Lower leg skin (tissue), 4 donors: ENCODE data around the gene UCP3. TPM values are rescaled to one million over a fixed set of nuclear protein-coding genes. Genes with fewer than 3 reads are reported as not detected.

Experiments
- DNase-seq, 2 donors: peaks; one replicate each; pipeline ENCODE4 v3.0.0-alpha.2; 2019; ENCODE audit warnings: low spot score in 2 of 2
- H3K4me3 ChIP-seq: fragments of 200-600 bp; sonication (generic); 2 replicates; pipeline ENCODE4 v1.5.1; 2017; ENCODE audit warnings: mild to moderate bottlenecking, low read depth; ENCODE audit not compliant: poor library complexity, severe bottlenecking
- POLR2A ChIP-seq, 2 donors: fragments of 450-650 bp; IDR thresholded peaks; one replicate each; pipeline ENCODE4 v1.6.1; 2016 to 2017; ENCODE audit warnings: antibody characterized with exemption in 2 of 2, mild to moderate bottlenecking in 1 of 2, moderate library complexity in 1 of 2
- WGBS, 2 donors: methylation state at CpG; one replicate each; pipeline ENCODE4 v1.1.5; 2018; 5-methylcytosine and 5-hydroxymethylcytosine counted together
- intact Hi-C: fragments of 100-400 bp; cut with DNase I; formaldehyde crosslinking; loops from one replicate; pipeline ENCODE4 v1.15.0; 2023; ENCODE audit warnings: low total_unique reads
- total RNA-seq, 4 donors: library from RNA; depleted of rRNA; stranded (reverse); fragments of >200 nt; gene quantifications; one replicate each; pipeline ENCODE4 v1.1.0, GENCODE V29; 2016
- TF ChIP-seq, protein P1 (sequence below), 3 donors: fragments of 450-650 bp; IDR thresholded peaks; one replicate each; pipeline ENCODE4 v1.5.1; 2016; ENCODE audit warnings: antibody characterized with exemption in 3 of 3, mild to moderate bottlenecking in 3 of 3, moderate library complexity in 2 of 3

The UCP3 gene
- total RNA-seq, 4 donors from 2014 or later, result 0.68 to 6.4 (median 3.6) TPM

DNA sequence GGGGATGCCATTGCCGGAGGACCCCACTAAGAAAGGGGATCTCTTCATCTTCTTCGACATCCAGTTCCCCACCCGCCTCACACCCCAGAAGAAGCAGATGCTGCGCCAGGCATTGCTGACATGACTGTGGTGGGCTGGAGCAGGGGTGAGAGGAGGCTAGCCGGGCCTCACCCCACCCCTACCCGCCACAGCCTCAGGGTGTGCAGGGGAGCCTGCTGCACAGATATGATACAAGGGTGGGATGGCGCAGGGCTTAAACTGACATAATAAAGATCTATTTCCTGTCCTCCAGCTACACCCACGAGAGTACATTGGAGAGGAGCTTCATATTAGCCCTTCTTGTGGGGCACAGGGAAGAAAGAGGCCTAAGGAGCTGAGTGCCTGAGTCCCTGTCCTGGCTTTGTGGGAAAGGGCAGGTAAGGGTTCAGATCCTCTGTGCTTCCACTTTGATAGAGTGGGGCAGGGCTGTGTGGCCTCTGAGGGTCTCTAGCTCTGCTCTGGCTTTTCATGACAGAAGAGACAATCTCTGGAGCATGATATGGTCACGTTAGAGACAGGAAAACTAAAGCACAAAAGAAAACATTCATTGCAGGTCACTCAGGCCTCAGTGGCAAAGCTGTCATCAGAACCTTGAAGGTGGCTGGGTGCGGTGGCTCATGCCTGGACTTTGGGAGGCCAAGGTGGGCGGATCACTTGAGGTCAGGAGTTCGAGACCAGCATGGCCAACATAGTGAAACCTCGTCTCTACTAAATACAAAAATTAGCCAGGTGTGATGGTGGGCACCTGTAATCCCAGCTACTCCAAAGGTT, 38.7 kb downstream of the UCP3 start:
- no peak for DNase-seq
- TF ChIP-seq, protein P1, sequence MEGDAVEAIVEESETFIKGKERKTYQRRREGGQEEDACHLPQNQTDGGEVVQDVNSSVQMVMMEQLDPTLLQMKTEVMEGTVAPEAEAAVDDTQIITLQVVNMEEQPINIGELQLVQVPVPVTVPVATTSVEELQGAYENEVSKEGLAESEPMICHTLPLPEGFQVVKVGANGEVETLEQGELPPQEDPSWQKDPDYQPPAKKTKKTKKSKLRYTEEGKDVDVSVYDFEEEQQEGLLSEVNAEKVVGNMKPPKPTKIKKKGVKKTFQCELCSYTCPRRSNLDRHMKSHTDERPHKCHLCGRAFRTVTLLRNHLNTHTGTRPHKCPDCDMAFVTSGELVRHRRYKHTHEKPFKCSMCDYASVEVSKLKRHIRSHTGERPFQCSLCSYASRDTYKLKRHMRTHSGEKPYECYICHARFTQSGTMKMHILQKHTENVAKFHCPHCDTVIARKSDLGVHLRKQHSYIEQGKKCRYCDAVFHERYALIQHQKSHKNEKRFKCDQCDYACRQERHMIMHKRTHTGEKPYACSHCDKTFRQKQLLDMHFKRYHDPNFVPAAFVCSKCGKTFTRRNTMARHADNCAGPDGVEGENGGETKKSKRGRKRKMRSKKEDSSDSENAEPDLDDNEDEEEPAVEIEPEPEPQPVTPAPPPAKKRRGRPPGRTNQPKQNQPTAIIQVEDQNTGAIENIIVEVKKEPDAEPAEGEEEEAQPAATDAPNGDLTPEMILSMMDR (IDR thresholded peaks at IDR 0.05), result no peak
- TF ChIP-seq POLR2A (IDR thresholded peaks at IDR 0.05), result no peak
- no peak overlapping the region for H3K4me3 ChIP-seq
- 80 to 82% methylated on average over 13 of the region's 13 CpGs for WGBS, 2 donors
- intact Hi-C loops, result no loop called here

DNA sequence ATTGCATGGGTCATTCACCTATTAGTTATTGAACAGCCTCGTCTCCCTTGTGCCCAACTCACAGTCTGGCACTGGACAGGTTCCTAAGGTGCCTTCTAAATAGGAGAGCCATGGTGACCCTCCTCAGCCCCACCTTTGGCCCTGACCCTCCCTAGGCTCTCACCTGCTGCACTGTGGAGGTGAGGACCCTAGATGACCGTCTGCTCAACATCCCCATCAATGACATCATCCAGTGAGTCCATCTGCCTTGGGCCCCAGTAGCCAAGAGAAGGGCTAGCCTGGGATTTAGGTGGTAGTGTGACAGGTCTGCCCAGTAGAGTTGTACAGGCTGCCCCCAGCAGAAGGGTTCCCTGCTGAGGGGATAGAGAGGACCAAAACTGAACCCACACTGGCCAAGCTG, 39.8 kb downstream of the UCP3 start:
- intact Hi-C loops, result no loop called here
- 92 to 93% methylated on average over 2 of the region's 2 CpGs for WGBS, 2 donors
- no peak overlapping the region for H3K4me3 ChIP-seq
- TF ChIP-seq POLR2A (IDR thresholded peaks at IDR 0.05), result no peak
- TF ChIP-seq, protein P1 (IDR thresholded peaks at IDR 0.05), result no peak
- DNase-seq, result no peak

GRCh38 chr11:73968356-73968966, 40.4 kb downstream of the UCP3 start:
- 89 to 90% methylated on average over 14 to 15 of the region's 15 CpGs for WGBS, 2 donors
- intact Hi-C loops, result no loop called here
- no peak overlapping the region for H3K4me3 ChIP-seq
- no peak for DNase-seq
- TF ChIP-seq POLR2A (IDR thresholded peaks at IDR 0.05), result no peak
- TF ChIP-seq, protein P1 (IDR thresholded peaks at IDR 0.05), result no peak

- intact Hi-C loops, result no loop called here
- DNase-seq, result no peak
- 58 to 61% methylated on average over 2 of the region's 2 CpGs for WGBS, 2 donors
- no peak overlapping the region for H3K4me3 ChIP-seq
- TF ChIP-seq, protein P1 (IDR thresholded peaks at IDR 0.05), result no peak
- TF ChIP-seq POLR2A (IDR thresholded peaks at IDR 0.05), result no peak
Measured at GRCh38 chr11:73965764-73966121, 43.1 kb downstream of the UCP3 start.

- intact Hi-C loops, result no loop called here
- H3K4me3 ChIP-seq, result no peak overlapping the region
- TF ChIP-seq, protein P1 (IDR thresholded peaks at IDR 0.05), result no peak
- TF ChIP-seq POLR2A (IDR thresholded peaks at IDR 0.05), result no peak
- no peak for DNase-seq
- 42 to 53% methylated on average over 10 of the region's 10 CpGs for WGBS, 2 donors
Measured at GRCh38 chr11:73965076-73965763, 43.7 kb downstream of the UCP3 start.
